ENCODE measurements around the gene APLP2. TPM values are rescaled to one million over a fixed set of nuclear protein-coding genes. Genes with fewer than 3 reads are reported as not detected.

The APLP2 gene
- total and polyA plus RNA-seq, 2 of the 4 experiments (the other 2 are of a cell fraction) = 127 to 235 TPM

GRCh38 chr11:130063451-130063850 lies 6.2 kb upstream of the APLP2 start:
- 100% methylated on average over 1 of the region's 2 CpGs; no CpG with 5 or more reads in 1 of the 2 experiments for WGBS, 2 experiments (ENCODE audit: extremely low coverage in 2 of 2, insufficient read length in 1 of 2)

More at GRCh38 chr11:130063451-130063850, 6.2 kb upstream of the APLP2 start:
- Histone ChIP-seq H3K4ac (ENCODE audit: low read depth, low read length) (no peak overlapping the region), H2BK15ac (ENCODE audit: low read depth, low read length) (no peak overlapping the region), H3K14ac (replicated peaks; ENCODE audit: low read depth, low read length) (no peak overlapping the region), H3K79me1 (ENCODE audit: low read depth in 1 of 2, low read length in 2 of 2) (no peaks in the 10 kb centered on the region), H2BK20ac (ENCODE audit: low read depth, low read length) (no peak overlapping the region), H3K36me3 (ENCODE audit: control insufficient read depth, insufficient read depth, low read length) (no peaks in the 10 kb centered on the region), H3K56ac (ENCODE audit: extremely low read depth, insufficient read depth, low read length) (no peak overlapping the region), H3K4me2 (ENCODE audit: low read depth, low read length) (no peak overlapping the region), H3K9ac (ENCODE audit: low read depth, low read length) (no peak overlapping the region), H3K4me1 (ENCODE audit: control insufficient read depth, insufficient read depth, low read length) (peaks cover under 1% of the 10 kb centered on the region; the same call in 1 of the 2 replicates), H2BK120ac (ENCODE audit: low read depth, low read length) (no peak overlapping the region), H3K9me3 (ENCODE audit: control insufficient read depth, insufficient read depth, low read length) (no peaks in the 10 kb centered on the region), H3K27ac (ENCODE audit: insufficient read depth, low read length) (no peak overlapping the region), H2AK9ac (replicated peaks; ENCODE audit: low read depth, low read length, poor library complexity) (no peak overlapping the region), H3K23ac (ENCODE audit: low read depth, low read length) (no peak overlapping the region), H2AK5ac (ENCODE audit: low read depth, low read length) (no peak overlapping the region), H2BK5ac (ENCODE audit: low read depth, low read length, poor library complexity, severe bottlenecking) (no peak overlapping the region), H2AFZ (replicated peaks; ENCODE audit: low read length, poor library complexity) (no peak overlapping the region), H4K91ac (ENCODE audit: insufficient read depth, low read depth, low read length) (no peak overlapping the region), H3K9me1 (ENCODE audit: insufficient read depth, low read length) (peaks cover 5% of the 10 kb centered on the region; the same call in 1 of the 2 replicates), H3K27me3 (ENCODE audit: control insufficient read depth, insufficient read depth, low read length) (peaks cover 40% of the 10 kb centered on the region), H4K20me1 (ENCODE audit: insufficient read depth, low read length) (no peaks in the 10 kb centered on the region), H4K8ac (ENCODE audit: low read depth in 2 of 2, low read length in 2 of 2) (no peak overlapping the region), H4K5ac (ENCODE audit: low read depth, low read length) (no peak overlapping the region), H3K4me3 (ENCODE audit: insufficient read depth, low read depth, low read length) (no peak overlapping the region), H3K18ac (ENCODE audit: low read depth, low read length) (no peak overlapping the region)
- TF ChIP-seq CHD1 (IDR thresholded peaks at IDR 0.05; ENCODE audit: low read depth, low read length) (no peak), RCOR1 (IDR thresholded peaks at IDR 0.05; ENCODE audit: insufficient replicate concordance, low read length) (no peak), NFE2L2 (IDR thresholded peaks at IDR 0.05; ENCODE audit: low read depth, low read length) (no peak), MAZ (IDR thresholded peaks at IDR 0.05; ENCODE audit: borderline replicate concordance, low read depth, low read length) (no peak), ELK1 (IDR thresholded peaks at IDR 0.05; ENCODE audit: borderline replicate concordance, low read depth, low read length) (no peak), RFX5 (IDR thresholded peaks at IDR 0.05; ENCODE audit: low read depth, low read length) (no peak), BHLHE40 (IDR thresholded peaks at IDR 0.05; ENCODE audit: low read depth, low read length) (no peak), POLR2A (IDR thresholded peaks at IDR 0.05; ENCODE audit: low read depth, low read length) (no peak), SMC3 (IDR thresholded peaks at IDR 0.05; ENCODE audit: low read depth, low read length) (no peak), RAD21 (IDR thresholded peaks at IDR 0.05; ENCODE audit: low read length) (no peak), CEBPB (IDR thresholded peaks at IDR 0.05; ENCODE audit: low read depth, low read length) (no peak)
- BruUV-seq (replicated peaks) = no TSS peak
- CTCF ChIA-PET = no interaction called here
- ATAC-seq (ENCODE audit: low read depth) (no peak), DNase-seq (no peak)
- dilution Hi-C loops (cut with HindIII; ENCODE audit: low sequenced_read_pairs, unreplicated experiment) = no loop called here
- POLR2A ChIA-PET (ENCODE audit: unreplicated experiment) = no interaction called here
- intact Hi-C loops (cut with micrococcal nuclease) = no loop called here
- in situ Hi-C loops (cut with MboI; ENCODE audit: low sequenced_read_pairs) = no loop called here
